Fibroblast of lung (primary cell): ENCODE data around the gene TOMM6. TPM values are rescaled to one million over a fixed set of nuclear protein-coding genes. Genes with fewer than 3 reads are reported as not detected.

ENCODE experiments used
- DNase-seq, 2 donors: peaks; one replicate each; pipeline versions ENCODE4 v3.0.0 to v3.0.0-alpha.2; 2010; ENCODE audit warnings: low read depth in 2 of 2
- H2AFZ ChIP-seq: 2 replicates; pipeline ENCODE4 v1.5.1; 2012; ENCODE audit warnings: low read length, control low read depth, inconsistent platforms
- H3K27ac ChIP-seq: 2 replicates; pipeline ENCODE4 v1.5.1; 2011; ENCODE audit warnings: low read length, control low read depth; ENCODE audit not compliant: insufficient read depth
- H3K27me3 ChIP-seq: 2 replicates; pipeline ENCODE4 v1.5.1; 2011; ENCODE audit warnings: mild to moderate bottlenecking, low read length; ENCODE audit not compliant: control insufficient read depth, insufficient read depth
- H3K36me3 ChIP-seq: 2 replicates; pipeline ENCODE4 v1.5.1; 2011; ENCODE audit warnings: low read length; ENCODE audit not compliant: control insufficient read depth, insufficient read depth
- H3K4me1 ChIP-seq: 2 replicates; pipeline ENCODE4 v1.5.1; 2011; ENCODE audit warnings: low read length; ENCODE audit not compliant: control insufficient read depth, insufficient read depth; ENCODE audit errors: extremely low read depth
- H3K4me2 ChIP-seq: 2 replicates; pipeline ENCODE4 v1.5.1; 2011; ENCODE audit warnings: low read length, control low read depth; ENCODE audit not compliant: insufficient read depth; ENCODE audit errors: extremely low read depth
- H3K4me3 ChIP-seq, 4 experiments: fragments of 200-600 bp in 1 of 4; sonication (generic) in 1 of 4; replicated peaks in 1 of 4; 2 replicates each; pipeline ENCODE4 v1.5.1; 2011 to 2016; ENCODE audit warnings: low read length in 4 of 4, low read depth in 3 of 4, mild to moderate bottlenecking in 3 of 4, control low read depth in 2 of 4, inconsistent platforms in 1 of 4, mixed read lengths in 1 of 4; ENCODE audit not compliant: insufficient read depth in 1 of 4; ENCODE audit errors: control extremely low read depth in 1 of 4
- H3K79me2 ChIP-seq: 2 replicates; pipeline ENCODE4 v1.5.1; 2012; ENCODE audit warnings: mild to moderate bottlenecking, low read length, inconsistent platforms; ENCODE audit not compliant: control insufficient read depth, insufficient read depth
- H3K9ac ChIP-seq: 2 replicates; pipeline ENCODE4 v1.5.1; 2011; ENCODE audit warnings: mild to moderate bottlenecking, low read length, control low read depth; ENCODE audit not compliant: insufficient read depth
- H3K9me3 ChIP-seq: 2 replicates; pipeline ENCODE4 v1.5.1; 2012; ENCODE audit warnings: low read depth, low read length; ENCODE audit not compliant: control insufficient read depth, insufficient read depth
- H4K20me1 ChIP-seq: 2 replicates; pipeline ENCODE4 v1.5.1; 2011; ENCODE audit warnings: low read length; ENCODE audit not compliant: control insufficient read depth, insufficient read depth; ENCODE audit errors: extremely low read depth
- EZH2 ChIP-seq: IDR thresholded peaks from 2 replicates; pipeline ENCODE4 v1.5.1; 2012; ENCODE audit warnings: low read length, control low read depth, mild to moderate bottlenecking; ENCODE audit errors: missing control alignments
- polyA plus RNA-seq, 2 donors: library from polyadenylated mRNA; depleted of rRNA in 1 of 2; stranded (reverse) in 1 of 2; unstranded in 1 of 2; fragments of >200 nt; gene quantifications; 2 replicates each; pipeline ENCODE4 v1.2.1, GENCODE V29; 2011 to 2012; ENCODE audit warnings: missing spikeins in 1 of 2
- total RNA-seq: library from RNA; depleted of rRNA; stranded (reverse); fragments of >200 nt; gene quantifications from 2 replicates; pipeline ENCODE4 v1.2.1, GENCODE V29; 2014
- TF ChIP-seq, protein P1 (sequence below), 2 donors: IDR thresholded peaks in 1 of 2; conservative IDR thresholded peaks in 1 of 2; 1 replicate in 1 of 2; 2 replicates in 1 of 2; pipeline ENCODE4 v1.5.1; 2011 to 2012; ENCODE audit warnings: low read length in 2 of 2, control low read depth in 1 of 2, inconsistent platforms in 1 of 2, low read depth in 1 of 2, mild to moderate bottlenecking in 1 of 2

TOMM6 gene
- total and polyA plus RNA-seq, 2 donors (not counting 1 experiment from before 2014, with no cell fraction given), result 54.7 to 324 TPM

DNA sequence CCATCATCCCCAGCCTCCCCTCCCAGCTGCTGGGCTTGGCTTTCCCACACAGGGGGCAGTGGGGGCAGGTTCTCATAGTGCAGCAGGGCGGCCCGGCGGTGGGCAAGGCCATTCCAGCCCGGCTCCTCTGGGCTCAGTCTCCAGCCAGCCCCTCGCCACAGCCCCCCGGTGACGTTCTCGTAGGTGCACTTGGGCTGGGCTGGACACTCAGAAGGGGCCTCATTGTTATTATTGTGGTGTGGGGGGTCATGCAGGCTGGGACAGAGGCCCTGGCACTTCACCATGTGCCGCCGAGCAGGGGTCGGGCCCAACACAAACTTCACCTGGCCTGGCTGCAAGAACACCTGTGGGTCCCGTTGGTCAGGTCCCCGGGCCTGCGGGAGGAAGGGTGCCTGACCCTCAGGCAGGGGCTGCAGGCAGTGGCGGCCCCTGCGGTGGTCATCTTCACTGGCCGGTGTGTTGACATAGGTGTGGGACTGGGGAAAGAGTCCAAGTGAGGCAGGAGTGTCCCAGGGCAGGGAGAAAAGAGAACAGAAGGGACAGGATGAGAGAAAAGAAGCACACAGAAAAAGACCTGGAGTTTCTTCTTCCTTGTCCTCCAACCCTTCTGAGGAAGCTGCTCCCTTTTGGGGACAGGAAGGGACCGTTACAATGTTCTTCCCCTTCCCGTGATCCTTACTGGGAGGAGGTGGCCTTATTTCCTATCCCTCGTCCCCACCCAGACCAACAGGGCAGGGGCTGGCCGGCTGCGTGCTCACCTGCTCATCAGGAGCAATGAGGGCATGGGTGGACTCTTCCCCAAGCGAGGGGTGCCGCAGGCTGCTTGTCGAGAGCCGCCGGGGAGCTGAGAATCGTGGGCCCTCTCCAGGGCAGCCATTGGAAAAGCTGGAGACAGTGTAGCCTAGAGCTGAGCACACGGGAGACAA, 16.2 kb upstream of the TOMM6 start:
- Histone ChIP-seq H3K36me3 (peaks cover 15% of the 10 kb centered on the region), H3K9me3 (no peaks in the 10 kb centered on the region), H3K27me3 (no peaks in the 10 kb centered on the region), H4K20me1 (no peaks in the 10 kb centered on the region), H3K27ac (no peak overlapping the region), H3K79me2 (no peaks in the 10 kb centered on the region), H3K4me3 (no peak overlapping the region), H3K9ac (no peak overlapping the region), H2AFZ (no peak overlapping the region), H3K4me1 (peaks cover 5% of the 10 kb centered on the region), H3K4me2 (no peak overlapping the region)
- DNase-seq, result no peak
- TF ChIP-seq, protein P1, sequence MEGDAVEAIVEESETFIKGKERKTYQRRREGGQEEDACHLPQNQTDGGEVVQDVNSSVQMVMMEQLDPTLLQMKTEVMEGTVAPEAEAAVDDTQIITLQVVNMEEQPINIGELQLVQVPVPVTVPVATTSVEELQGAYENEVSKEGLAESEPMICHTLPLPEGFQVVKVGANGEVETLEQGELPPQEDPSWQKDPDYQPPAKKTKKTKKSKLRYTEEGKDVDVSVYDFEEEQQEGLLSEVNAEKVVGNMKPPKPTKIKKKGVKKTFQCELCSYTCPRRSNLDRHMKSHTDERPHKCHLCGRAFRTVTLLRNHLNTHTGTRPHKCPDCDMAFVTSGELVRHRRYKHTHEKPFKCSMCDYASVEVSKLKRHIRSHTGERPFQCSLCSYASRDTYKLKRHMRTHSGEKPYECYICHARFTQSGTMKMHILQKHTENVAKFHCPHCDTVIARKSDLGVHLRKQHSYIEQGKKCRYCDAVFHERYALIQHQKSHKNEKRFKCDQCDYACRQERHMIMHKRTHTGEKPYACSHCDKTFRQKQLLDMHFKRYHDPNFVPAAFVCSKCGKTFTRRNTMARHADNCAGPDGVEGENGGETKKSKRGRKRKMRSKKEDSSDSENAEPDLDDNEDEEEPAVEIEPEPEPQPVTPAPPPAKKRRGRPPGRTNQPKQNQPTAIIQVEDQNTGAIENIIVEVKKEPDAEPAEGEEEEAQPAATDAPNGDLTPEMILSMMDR (conservative IDR thresholded peaks at IDR 0.05 in 1 of 2, IDR thresholded peaks at IDR 0.05 in 1 of 2; ENCODE audit: low read depth in 1 of 2, low read length in 2 of 2), result no peak
- no peak for TF ChIP-seq EZH2

DNA sequence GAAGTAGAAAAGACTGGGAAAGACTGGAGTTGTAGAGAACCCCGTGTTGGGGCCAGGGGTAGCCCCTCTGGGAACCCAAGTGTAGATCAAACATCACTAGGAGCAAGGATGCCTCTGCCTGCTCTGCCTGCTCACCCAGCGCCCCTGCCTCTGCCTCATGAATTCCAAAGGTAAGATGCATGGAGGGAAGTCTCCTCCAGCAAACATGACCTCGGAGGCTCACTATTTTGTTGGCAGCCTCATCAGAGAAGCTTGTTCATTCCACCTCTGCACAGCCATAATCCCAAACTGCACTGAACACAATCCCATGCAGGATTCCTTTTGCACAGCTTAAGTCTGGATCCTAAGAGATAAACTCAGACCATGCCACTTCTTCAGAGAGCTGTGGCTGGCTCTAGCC, 12.7 kb upstream of the TOMM6 start:
- Histone ChIP-seq H3K27me3 (no peaks in the 10 kb centered on the region), H3K4me3 (no peak overlapping the region), H4K20me1 (no peaks in the 10 kb centered on the region), H3K9ac (no peak overlapping the region), H2AFZ (no peak overlapping the region), H3K79me2 (no peaks in the 10 kb centered on the region), H3K9me3 (no peaks in the 10 kb centered on the region), H3K4me2 (no peak overlapping the region), H3K36me3 (peaks cover 18% of the 10 kb centered on the region), H3K4me1 (peaks cover 3% of the 10 kb centered on the region), H3K27ac (no peak overlapping the region)
- TF ChIP-seq, protein P1 (conservative IDR thresholded peaks at IDR 0.05 in 1 of 2, IDR thresholded peaks at IDR 0.05 in 1 of 2; ENCODE audit: low read depth in 1 of 2, low read length in 2 of 2), result no peak
- no peak for TF ChIP-seq EZH2
- DNase-seq, result no peak

DNA sequence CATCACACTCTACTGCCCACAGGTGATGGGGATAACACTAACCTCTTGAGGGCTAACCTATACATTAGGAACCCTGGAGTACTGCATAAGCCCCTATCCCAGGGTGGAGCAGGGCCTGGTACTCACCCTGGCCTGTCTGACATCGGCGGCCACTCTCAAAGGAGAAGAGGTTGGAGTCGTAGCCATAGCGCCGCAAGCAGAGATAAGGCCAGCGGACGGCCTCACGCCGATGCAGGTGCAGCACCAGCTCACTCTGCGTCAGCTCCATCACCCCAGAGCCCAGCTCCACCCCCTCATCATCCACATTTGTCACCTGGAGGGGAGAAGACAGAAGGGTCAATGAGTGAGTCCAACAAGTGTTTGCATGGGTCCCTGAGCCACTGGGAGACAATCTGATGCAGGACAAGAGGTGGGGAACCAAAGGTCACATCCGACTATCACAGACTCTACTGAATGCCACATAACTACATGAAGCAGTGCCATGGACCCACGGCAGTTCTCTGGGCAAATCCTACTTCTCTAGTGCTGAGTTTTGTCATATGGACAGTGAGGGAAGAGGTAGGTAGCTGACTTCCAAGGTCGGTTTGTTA, 12.1 kb upstream of the TOMM6 start:
- TF ChIP-seq, protein P1 (conservative IDR thresholded peaks at IDR 0.05 in 1 of 2, IDR thresholded peaks at IDR 0.05 in 1 of 2; ENCODE audit: low read depth in 1 of 2, low read length in 2 of 2), result no peak
- TF ChIP-seq EZH2, result no peak
- no peaks in the 10 kb centered on the region for H4K20me1 ChIP-seq
- H3K4me3 ChIP-seq, result no peak overlapping the region
- no peaks in the 10 kb centered on the region for H3K27me3 ChIP-seq
- H3K27ac ChIP-seq, result no peak overlapping the region
- H3K9me3 ChIP-seq, result no peaks in the 10 kb centered on the region
- no peak for DNase-seq
- no peak overlapping the region for H3K4me2 ChIP-seq
- no peak overlapping the region for H2AFZ ChIP-seq
- peaks cover 16% of the 10 kb centered on the region for H3K36me3 ChIP-seq
- no peak overlapping the region for H3K9ac ChIP-seq
- H3K79me2 ChIP-seq, result no peaks in the 10 kb centered on the region
- H3K4me1 ChIP-seq, result peaks cover 3% of the 10 kb centered on the region
